T-helper 1 cell treated with Interleukin-12 subunit alpha and Interleukin-12 subunit beta and Interleukin-4 antibody, amounts not matched to agents 30 μg/mL and 1 μg/mL, for 36 hours (primary cell): ENCODE data around the gene HABP2.

Source experiments
- H3K27ac Mint-ChIP-seq: one replicate; pipeline ENCODE4 v1.8.0; 2021; ENCODE audit warnings: mild to moderate bottlenecking, mixed read lengths
- H3K27me3 Mint-ChIP-seq: one replicate; pipeline ENCODE4 v1.8.0; 2021; ENCODE audit warnings: low read depth, mixed read lengths
- H3K36me3 Mint-ChIP-seq: one replicate; pipeline ENCODE4 v1.8.0; 2021; ENCODE audit warnings: low read depth, mixed read lengths
- H3K4me1 Mint-ChIP-seq: one replicate; pipeline ENCODE4 v1.8.0; 2021; ENCODE audit warnings: low read depth, mixed read lengths
- H3K4me3 Mint-ChIP-seq: one replicate; pipeline ENCODE4 v1.8.0; 2021; ENCODE audit warnings: mild to moderate bottlenecking, moderate library complexity, mixed read lengths
- H3K9me3 Mint-ChIP-seq: one replicate; pipeline ENCODE4 v1.8.0; 2021; ENCODE audit warnings: mixed read lengths

Gene HABP2

GRCh38 chr10:113552701-113553100, at the start of gene HABP2:
Gene HABP2, plus strand, starts transcription at chr10:113553053. Its CDS starts 69 bp downstream, at chr10:113553122.
- H3K9me3 Mint-ChIP-seq, result no peaks in the 10 kb centered on the region
- H3K27ac Mint-ChIP-seq, result no peak within 1 kb of the TSS
- peaks cover 12% of the 10 kb centered on the region for H3K27me3 Mint-ChIP-seq
- H3K4me1 Mint-ChIP-seq, result peaks cover 13% of the 10 kb centered on the region
- H3K4me3 Mint-ChIP-seq, result no peak within 1 kb of the TSS
- H3K36me3 Mint-ChIP-seq, result no peaks in the 10 kb centered on the region

GRCh38 chr10:113503930-113504329, 48.9 kb upstream of the HABP2 start:
- H3K4me3 Mint-ChIP-seq, result no peak overlapping the region
- no peaks in the 10 kb centered on the region for H3K9me3 Mint-ChIP-seq
- H3K27ac Mint-ChIP-seq, result no peak overlapping the region
- no peaks in the 10 kb centered on the region for H3K27me3 Mint-ChIP-seq
- no peaks in the 10 kb centered on the region for H3K36me3 Mint-ChIP-seq
- no peaks in the 10 kb centered on the region for H3K4me1 Mint-ChIP-seq

GRCh38 chr10:113504423-113504822, 48.4 kb upstream of the HABP2 start:
- Mint-ChIP-seq H3K4me3 (no peak overlapping the region), H3K4me1 (no peaks in the 10 kb centered on the region), H3K36me3 (no peaks in the 10 kb centered on the region), H3K9me3 (no peaks in the 10 kb centered on the region), H3K27me3 (no peaks in the 10 kb centered on the region), H3K27ac (no peak overlapping the region)

- no peaks in the 10 kb centered on the region for H3K4me1 Mint-ChIP-seq
- H3K9me3 Mint-ChIP-seq, result peaks cover 4% of the 10 kb centered on the region
- no peak overlapping the region for H3K4me3 Mint-ChIP-seq
- H3K36me3 Mint-ChIP-seq, result no peaks in the 10 kb centered on the region
- H3K27me3 Mint-ChIP-seq, result peaks cover 4% of the 10 kb centered on the region
- no peak overlapping the region for H3K27ac Mint-ChIP-seq
These were observed 46.4 kb upstream of the HABP2 start for GRCh38 chr10:113506476-113506875.

- peaks cover 9% of the 10 kb centered on the region for H3K9me3 Mint-ChIP-seq
- H3K27ac Mint-ChIP-seq, result no peak overlapping the region
- H3K4me3 Mint-ChIP-seq, result no peak overlapping the region
- H3K27me3 Mint-ChIP-seq, result peaks cover 4% of the 10 kb centered on the region
- H3K4me1 Mint-ChIP-seq, result no peaks in the 10 kb centered on the region
- no peaks in the 10 kb centered on the region for H3K36me3 Mint-ChIP-seq
These were observed 41.4 kb upstream of the HABP2 start for GRCh38 chr10:113511419-113511818.

- H3K27ac Mint-ChIP-seq, result no peak overlapping the region
- H3K36me3 Mint-ChIP-seq, result no peaks in the 10 kb centered on the region
- H3K4me1 Mint-ChIP-seq, result no peaks in the 10 kb centered on the region
- H3K9me3 Mint-ChIP-seq, result peaks cover 9% of the 10 kb centered on the region
- peaks cover 4% of the 10 kb centered on the region for H3K27me3 Mint-ChIP-seq
- no peak overlapping the region for H3K4me3 Mint-ChIP-seq
These were observed 37.7 kb upstream of the HABP2 start for GRCh38 chr10:113515161-113515560.

- Mint-ChIP-seq H3K9me3 (peaks cover 9% of the 10 kb centered on the region), H3K4me3 (no peak overlapping the region), H3K27me3 (peaks cover 2% of the 10 kb centered on the region), H3K27ac (no peak overlapping the region), H3K4me1 (no peaks in the 10 kb centered on the region), H3K36me3 (no peaks in the 10 kb centered on the region)
These were observed 37.3 kb upstream of the HABP2 start for GRCh38 chr10:113515601-113516000.

- no peak overlapping the region for H3K4me3 Mint-ChIP-seq
- no peaks in the 10 kb centered on the region for H3K4me1 Mint-ChIP-seq
- H3K27ac Mint-ChIP-seq, result no peak overlapping the region
These were observed 36.8 kb upstream of the HABP2 start for GRCh38 chr10:113516061-113516460.

GRCh38 chr10:113517165-113517900, 35.5 kb upstream of the HABP2 start:
- H3K4me1 Mint-ChIP-seq, result no peaks in the 10 kb centered on the region
- no peak overlapping the region for H3K27ac Mint-ChIP-seq
- no peaks in the 10 kb centered on the region for H3K36me3 Mint-ChIP-seq
- H3K4me3 Mint-ChIP-seq, result no peak overlapping the region
- no peaks in the 10 kb centered on the region for H3K9me3 Mint-ChIP-seq
- H3K27me3 Mint-ChIP-seq, result no peaks in the 10 kb centered on the region

More at GRCh38 chr10:113516061-113516460, 36.8 kb upstream of the HABP2 start:
- peaks cover 9% of the 10 kb centered on the region for H3K9me3 Mint-ChIP-seq
- H3K36me3 Mint-ChIP-seq, result no peaks in the 10 kb centered on the region
- no peaks in the 10 kb centered on the region for H3K27me3 Mint-ChIP-seq

GRCh38 chr10:113517901-113518260, 35.0 kb upstream of the HABP2 start:
- Mint-ChIP-seq H3K4me3 (no peak overlapping the region), H3K4me1 (no peaks in the 10 kb centered on the region), H3K36me3 (no peaks in the 10 kb centered on the region), H3K27me3 (no peaks in the 10 kb centered on the region), H3K27ac (no peak overlapping the region), H3K9me3 (no peaks in the 10 kb centered on the region)

- H3K27ac Mint-ChIP-seq, result no peak overlapping the region
- H3K4me3 Mint-ChIP-seq, result no peak overlapping the region
- no peaks in the 10 kb centered on the region for H3K4me1 Mint-ChIP-seq
- no peaks in the 10 kb centered on the region for H3K27me3 Mint-ChIP-seq
- H3K36me3 Mint-ChIP-seq, result no peaks in the 10 kb centered on the region
- no peaks in the 10 kb centered on the region for H3K9me3 Mint-ChIP-seq
These were observed 34.4 kb upstream of the HABP2 start for GRCh38 chr10:113518415-113518814.

GRCh38 chr10:113518816-113519591, 33.8 kb upstream of the HABP2 start:
- Mint-ChIP-seq H3K27me3 (no peaks in the 10 kb centered on the region), H3K4me3 (no peak overlapping the region), H3K4me1 (no peaks in the 10 kb centered on the region), H3K36me3 (no peaks in the 10 kb centered on the region), H3K9me3 (no peaks in the 10 kb centered on the region), H3K27ac (no peak overlapping the region)

- Mint-ChIP-seq H3K4me3 (no peak overlapping the region), H3K27ac (no peak overlapping the region), H3K36me3 (no peaks in the 10 kb centered on the region), H3K9me3 (no peaks in the 10 kb centered on the region), H3K27me3 (no peaks in the 10 kb centered on the region), H3K4me1 (no peaks in the 10 kb centered on the region)
These were observed 33.2 kb upstream of the HABP2 start for GRCh38 chr10:113519681-113520115.

GRCh38 chr10:113520261-113520660, 32.6 kb upstream of the HABP2 start:
- H3K9me3 Mint-ChIP-seq, result no peaks in the 10 kb centered on the region
- no peak overlapping the region for H3K4me3 Mint-ChIP-seq
- H3K27ac Mint-ChIP-seq, result no peak overlapping the region
- no peaks in the 10 kb centered on the region for H3K27me3 Mint-ChIP-seq
- H3K4me1 Mint-ChIP-seq, result no peaks in the 10 kb centered on the region
- H3K36me3 Mint-ChIP-seq, result no peaks in the 10 kb centered on the region
